A673 (cell line): Measurements from ENCODE around the gene ZNF319.

Experiments
- CTCF ChIP-seq: fragments of 300-800, 200-600 bp; sonication (generic); conservative IDR thresholded peaks from 2 replicates; pipeline ENCODE4 v1.5.1; 2017; ENCODE audit warnings: low read depth, mild to moderate bottlenecking, antibody characterized with exemption, low read length, moderate library complexity, mixed read lengths
- EZH2 ChIP-seq: fragments of 200-600 bp; sonication (generic); IDR thresholded peaks from 2 replicates; pipeline ENCODE4 v1.6.1; 2017; ENCODE audit warnings: borderline replicate concordance, low read depth, mild to moderate bottlenecking, mixed read lengths, antibody characterized with exemption, low read length; ENCODE audit not compliant: poor library complexity, severe bottlenecking

DNA sequence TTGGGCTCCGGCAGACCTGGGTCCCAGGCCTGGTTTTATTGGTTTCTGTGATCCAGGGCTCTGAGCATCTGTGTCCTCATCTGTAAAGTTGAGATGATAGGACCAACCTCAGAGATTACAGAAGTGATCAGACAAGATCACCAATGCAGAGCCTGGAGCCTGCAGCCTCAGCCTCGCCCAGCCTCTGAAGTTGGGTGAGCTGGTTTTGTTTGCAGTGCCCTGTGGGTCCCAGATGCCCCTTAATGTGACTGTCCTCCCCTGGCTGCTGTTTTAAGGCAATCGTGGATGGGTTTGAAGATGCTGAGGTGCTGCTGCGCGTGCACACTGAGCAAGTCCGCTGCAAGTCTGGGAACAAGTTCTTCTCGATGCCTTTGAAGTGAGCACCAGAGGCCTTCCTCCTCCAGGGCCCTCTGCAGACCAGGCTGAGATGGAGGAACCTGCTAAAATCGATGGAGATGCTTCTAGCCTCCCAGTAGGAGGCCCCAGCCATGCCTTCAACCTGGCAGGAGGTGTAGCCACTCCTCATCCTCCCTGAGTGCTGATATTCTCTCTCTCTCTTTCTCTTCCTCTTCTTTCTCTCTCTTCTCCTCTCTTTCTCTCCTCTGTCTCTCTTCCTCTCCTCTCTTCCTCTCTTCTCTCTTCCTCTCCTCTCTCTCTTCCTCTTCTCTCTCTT lies 19.5 kb upstream of the ZNF319 start:
- TF ChIP-seq EZH2 (no peak), CTCF (no peak)
